Measurements from ENCODE around the gene RAB20.
"Not testable (repeated sequence)": the region's sequence is repeated elsewhere in the genome, so short reads cannot be mapped to it uniquely, and the experiment has no call there.

The RAB20 gene

DNA sequence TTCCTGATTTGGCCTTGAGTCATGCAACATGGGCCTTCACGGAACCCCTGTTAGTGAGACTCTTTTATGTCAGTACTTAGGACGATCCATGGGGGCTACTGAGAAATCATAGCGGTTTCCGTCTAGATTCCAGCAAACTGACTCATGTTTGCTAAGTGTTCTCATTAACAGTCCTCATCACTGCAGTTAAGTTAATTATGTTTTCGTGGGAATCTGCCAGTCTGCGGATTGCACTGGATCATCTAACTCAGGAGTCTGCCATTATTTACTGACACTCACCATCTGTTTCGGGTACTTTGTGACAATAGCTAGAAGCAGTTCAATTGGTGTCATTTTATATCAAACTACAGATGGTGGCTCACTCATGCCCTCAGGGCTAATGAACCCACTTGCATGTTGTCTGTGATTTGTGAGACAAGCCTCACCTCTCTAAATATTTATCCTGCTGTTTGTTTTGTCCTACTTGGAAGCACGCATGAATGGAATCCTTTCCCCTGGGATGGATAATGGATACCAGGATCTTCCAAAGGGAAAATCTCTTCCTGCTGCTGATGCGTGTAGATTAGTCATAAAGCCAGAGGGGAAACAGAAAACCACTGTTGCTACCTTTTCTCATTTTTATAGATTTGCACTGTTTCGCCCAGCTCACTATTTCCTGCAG lies 61.8 kb downstream of the RAB20 start:
- peaks cover 91% of the 10 kb centered on the region for H3K36me3 Mint-ChIP-seq (ENCODE audit: low read depth)
- TF ChIP-seq, protein P1, sequence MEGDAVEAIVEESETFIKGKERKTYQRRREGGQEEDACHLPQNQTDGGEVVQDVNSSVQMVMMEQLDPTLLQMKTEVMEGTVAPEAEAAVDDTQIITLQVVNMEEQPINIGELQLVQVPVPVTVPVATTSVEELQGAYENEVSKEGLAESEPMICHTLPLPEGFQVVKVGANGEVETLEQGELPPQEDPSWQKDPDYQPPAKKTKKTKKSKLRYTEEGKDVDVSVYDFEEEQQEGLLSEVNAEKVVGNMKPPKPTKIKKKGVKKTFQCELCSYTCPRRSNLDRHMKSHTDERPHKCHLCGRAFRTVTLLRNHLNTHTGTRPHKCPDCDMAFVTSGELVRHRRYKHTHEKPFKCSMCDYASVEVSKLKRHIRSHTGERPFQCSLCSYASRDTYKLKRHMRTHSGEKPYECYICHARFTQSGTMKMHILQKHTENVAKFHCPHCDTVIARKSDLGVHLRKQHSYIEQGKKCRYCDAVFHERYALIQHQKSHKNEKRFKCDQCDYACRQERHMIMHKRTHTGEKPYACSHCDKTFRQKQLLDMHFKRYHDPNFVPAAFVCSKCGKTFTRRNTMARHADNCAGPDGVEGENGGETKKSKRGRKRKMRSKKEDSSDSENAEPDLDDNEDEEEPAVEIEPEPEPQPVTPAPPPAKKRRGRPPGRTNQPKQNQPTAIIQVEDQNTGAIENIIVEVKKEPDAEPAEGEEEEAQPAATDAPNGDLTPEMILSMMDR (IDR thresholded peaks at IDR 0.05): no peak
- H3K9me3 Mint-ChIP-seq: peaks cover 12% of the 10 kb centered on the region
- DNase-seq: no peak
- no peak overlapping the region for H3K4me3 Mint-ChIP-seq
- peaks cover 3% of the 10 kb centered on the region for H3K27me3 Mint-ChIP-seq (ENCODE audit: low read depth, poor library complexity)
- no peak overlapping the region for H3K27ac Mint-ChIP-seq
- peaks cover 7% of the 10 kb centered on the region for H3K4me1 Mint-ChIP-seq

DNA sequence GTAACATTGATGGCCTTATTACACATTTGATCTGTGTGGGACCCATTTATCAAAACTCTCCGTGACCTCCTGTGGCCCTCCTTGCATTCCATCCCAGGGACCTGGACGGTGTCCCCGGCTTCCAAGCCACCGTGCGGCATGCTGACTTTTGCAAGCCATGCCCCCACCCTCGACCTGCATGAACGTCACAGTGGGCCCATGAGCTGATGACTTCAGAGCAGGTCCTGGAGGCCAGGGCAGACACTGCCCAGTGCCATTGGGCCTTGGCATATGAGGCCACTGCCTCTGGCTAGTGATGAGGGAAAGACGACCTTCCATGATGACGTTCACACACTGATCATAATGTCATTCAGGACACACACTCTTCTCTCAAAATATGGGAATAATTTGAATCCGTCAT lies 62.8 kb downstream of the RAB20 start:
- Mint-ChIP-seq H3K4me1 (peaks cover 7% of the 10 kb centered on the region), H3K36me3 (ENCODE audit: low read depth) (peaks cover 94% of the 10 kb centered on the region), H3K27ac (no peak overlapping the region), H3K4me3 (no peak overlapping the region), H3K27me3 (ENCODE audit: low read depth, poor library complexity) (peaks cover 3% of the 10 kb centered on the region), H3K9me3 (peaks cover 12% of the 10 kb centered on the region)
- DNase-seq: no peak
- TF ChIP-seq, protein P1 (IDR thresholded peaks at IDR 0.05): no peak

DNA sequence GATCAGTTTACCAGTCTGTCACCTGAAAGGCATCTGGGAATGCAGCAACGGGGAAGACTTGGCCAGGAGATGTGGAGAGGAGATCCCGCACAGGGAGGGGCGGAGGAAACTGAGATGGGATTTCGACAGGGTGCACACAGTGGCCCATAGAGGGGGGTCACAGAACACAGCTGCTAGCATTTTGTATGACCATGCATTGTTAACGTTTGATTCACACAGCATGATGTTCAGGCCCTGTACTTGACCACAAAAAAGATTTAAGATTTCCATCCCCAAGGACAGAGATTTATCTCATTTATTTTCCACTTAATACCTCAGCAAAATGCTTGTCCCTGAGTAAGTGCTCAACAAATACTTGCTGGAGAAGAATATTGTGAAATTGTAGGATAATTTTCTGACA lies 63.2 kb downstream of the RAB20 start:
- peaks cover 3% of the 10 kb centered on the region for H3K27me3 Mint-ChIP-seq (ENCODE audit: low read depth, poor library complexity)
- no peak for DNase-seq
- H3K4me1 Mint-ChIP-seq: peaks cover 7% of the 10 kb centered on the region
- no peak overlapping the region for H3K4me3 Mint-ChIP-seq
- H3K9me3 Mint-ChIP-seq: peaks cover 12% of the 10 kb centered on the region
- H3K27ac Mint-ChIP-seq: no peak overlapping the region
- TF ChIP-seq, protein P1 (IDR thresholded peaks at IDR 0.05): no peak
- peaks cover 95% of the 10 kb centered on the region for H3K36me3 Mint-ChIP-seq (ENCODE audit: low read depth)

DNA sequence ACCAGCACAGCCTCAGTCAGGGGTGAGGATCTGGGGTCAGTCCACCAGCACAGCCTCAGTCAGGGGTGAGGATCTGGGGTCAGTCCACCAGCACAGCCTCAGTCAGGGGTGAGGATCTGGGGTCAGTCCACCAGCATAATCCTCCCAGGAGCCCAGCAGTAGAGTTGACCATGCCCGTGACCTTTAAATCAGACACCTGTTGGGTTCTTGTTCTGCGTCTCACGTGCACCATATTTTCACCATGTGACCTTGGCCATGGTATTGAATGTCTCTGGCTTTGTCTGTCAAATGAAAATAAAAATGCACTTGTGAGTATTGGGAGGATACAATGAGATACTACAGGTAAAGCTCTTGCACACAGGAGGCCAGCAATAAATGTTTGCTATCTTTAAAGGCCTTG lies 63.6 kb downstream of the RAB20 start:
- Mint-ChIP-seq H3K36me3 (ENCODE audit: low read depth) (peaks cover 95% of the 10 kb centered on the region), H3K9me3 (peaks cover 12% of the 10 kb centered on the region)
- H3K4me3 Mint-ChIP-seq; H3K4me1 Mint-ChIP-seq; H3K27ac Mint-ChIP-seq; H3K27me3 Mint-ChIP-seq (ENCODE audit: low read depth, poor library complexity); DNase-seq: not testable (repeated sequence)

DNA sequence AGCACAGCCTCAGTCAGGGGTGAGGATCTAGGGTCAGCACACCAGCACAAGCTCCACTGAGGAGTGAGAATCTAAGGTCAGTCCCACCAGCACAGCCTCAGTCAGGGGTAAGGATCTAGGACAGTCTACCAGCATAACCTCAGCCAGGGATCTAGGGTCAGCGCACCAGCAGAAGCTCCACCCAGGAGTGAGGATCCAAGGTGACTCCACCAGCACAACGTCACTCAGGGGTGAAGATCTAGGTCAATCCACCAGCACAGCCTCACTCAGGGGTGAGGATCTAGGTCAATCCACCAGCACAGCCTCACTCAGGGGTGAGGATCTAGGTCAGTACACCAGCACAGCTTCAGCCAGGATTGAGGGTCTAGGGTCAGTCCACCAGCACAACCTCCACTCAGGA lies 64.5 kb downstream of the RAB20 start:
- H3K4me1 Mint-ChIP-seq: peaks cover 14% of the 10 kb centered on the region
- H3K27me3 Mint-ChIP-seq (ENCODE audit: low read depth, poor library complexity): peaks cover 3% of the 10 kb centered on the region
- no peak for DNase-seq
- H3K4me3 Mint-ChIP-seq: no peak overlapping the region
- H3K36me3 Mint-ChIP-seq (ENCODE audit: low read depth): peaks cover 91% of the 10 kb centered on the region
- H3K27ac Mint-ChIP-seq: no peak overlapping the region
- H3K9me3 Mint-ChIP-seq: peaks cover 12% of the 10 kb centered on the region
- TF ChIP-seq, protein P1 (IDR thresholded peaks at IDR 0.05): no peak

DNA sequence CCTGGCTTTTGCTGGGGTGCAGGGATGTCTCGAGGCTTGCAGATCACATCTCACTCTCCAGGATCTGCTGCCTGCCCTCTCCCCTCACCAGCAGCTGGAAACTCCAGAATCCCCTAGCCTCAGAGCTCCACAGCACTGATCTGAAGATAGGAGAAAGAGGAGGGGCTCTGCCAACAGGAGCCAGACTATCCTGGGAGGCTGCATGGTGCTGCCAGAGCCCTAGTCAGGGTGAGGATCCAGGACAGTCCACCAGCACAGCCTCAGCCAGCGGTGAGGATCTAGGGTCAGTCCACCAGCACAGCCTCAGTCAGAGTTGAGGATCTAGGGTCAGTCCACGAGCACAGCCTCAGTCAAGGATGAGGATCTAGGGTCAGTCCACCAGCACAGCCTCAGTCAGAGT lies 65.2 kb downstream of the RAB20 start:
- TF ChIP-seq, protein P1 (IDR thresholded peaks at IDR 0.05): no peak
- no peak for DNase-seq
- Mint-ChIP-seq H3K4me3 (no peak overlapping the region), H3K36me3 (ENCODE audit: low read depth) (peaks cover 89% of the 10 kb centered on the region), H3K4me1 (peaks cover 14% of the 10 kb centered on the region), H3K9me3 (peaks cover 12% of the 10 kb centered on the region), H3K27me3 (ENCODE audit: low read depth, poor library complexity) (peaks cover 3% of the 10 kb centered on the region), H3K27ac (no peak overlapping the region)

Data from nephron progenitor cell (in vitro differentiated cells).